ENCODE measurements around the gene KREMEN1. TPM values are rescaled to one million over a fixed set of nuclear protein-coding genes. Genes with fewer than 3 reads are reported as not detected.

Gene KREMEN1
- polyA plus RNA-seq, 1 of the 3 experiments (the other 2 are of a cell fraction) = 10.0 TPM

GRCh38 chr22:29202212-29203192 is 129.7 kb downstream of the KREMEN1 start:
- Histone ChIP-seq H3K9ac (no peak overlapping the region), H3F3A (replicated peaks; ENCODE audit: insufficient read depth) (peaks cover 4% of the 10 kb centered on the region), H3K9me2 (no peaks in the 10 kb centered on the region), H2AFZ (ENCODE audit: low read depth) (no peak overlapping the region), H3K9me3 (no peaks in the 10 kb centered on the region), H4K20me1 (ENCODE audit: insufficient read depth) (no peaks in the 10 kb centered on the region), H3K36me3 (replicated peaks in 1 of 2; ENCODE audit: control insufficient read depth in 1 of 2, insufficient read depth in 2 of 2, low read length in 1 of 2) (no peaks in the 10 kb centered on the region), H3K4me1 (ENCODE audit: control insufficient read depth in 1 of 2, insufficient read depth in 2 of 2, low read depth in 1 of 2, low read length in 1 of 2) (peaks cover 0 to 7% of the 10 kb centered on the region in 2 experiments; a peak in 1 of 4 replicates), H3K79me2 (ENCODE audit: insufficient read depth) (no peaks in the 10 kb centered on the region), H3K4me3 (ENCODE audit: low read depth in 2 of 2, low read length in 1 of 2) (no peak overlapping the region), H3K27ac (ENCODE audit: low read depth in 2 of 2, low read length in 1 of 2) (no peak overlapping the region), H3K4me2 (no peak overlapping the region), H3K27me3 (ENCODE audit: insufficient read depth) (no peaks in the 10 kb centered on the region; the same call in 1 of the 2 replicates)
- TF ChIP-seq PBX3 (IDR thresholded peaks at IDR 0.05) (peak; percentile 16; the same call in 1 of the 2 replicates), FOSL2 (IDR thresholded peaks at IDR 0.05; ENCODE audit: borderline replicate concordance, low read depth) (no peak), RAD21 (IDR thresholded peaks at IDR 0.05; ENCODE audit: low read length) (peak; percentile 32; the same call in 1 of the 2 replicates)
- WGBS (ENCODE audit: low lambda C conversion rate) = 88% methylated on average over 19 of the region's 24 CpGs
- peak; percentile 41 for DNase-seq
- CTCF ChIA-PET = interaction anchor here (0.8 to 5.5 kb wide), 9 partner anchors 10 to 347 kb away, joined by 3 to 49 read pairs (median 5); no protein-coding TSS in a partner anchor
- POLR2A ChIA-PET = interaction anchor here (0.7 to 0.9 kb wide), 2 partner anchors 38 to 101 kb away, joined by 3 to 5 read pairs; no protein-coding TSS in a partner anchor

- peaks cover 0 to 7% of the 10 kb centered on the region in 2 experiments; a peak in 1 of 4 replicates for H3K4me1 ChIP-seq (ENCODE audit: control insufficient read depth in 1 of 2, insufficient read depth in 2 of 2, low read depth in 1 of 2, low read length in 1 of 2)
- 88% methylated on average over 9 of the region's 9 CpGs for WGBS (ENCODE audit: low lambda C conversion rate)
- H3K4me3 ChIP-seq (ENCODE audit: low read depth in 2 of 2, low read length in 1 of 2) = no peak overlapping the region
- H3K9me2 ChIP-seq = no peaks in the 10 kb centered on the region
- no peak overlapping the region for H2AFZ ChIP-seq (ENCODE audit: low read depth)
- H3K4me2 ChIP-seq = no peak overlapping the region
- no peak overlapping the region for H3K27ac ChIP-seq (ENCODE audit: low read depth in 2 of 2, low read length in 1 of 2)
- no peak overlapping the region for H3K9ac ChIP-seq
- H3F3A ChIP-seq (replicated peaks; ENCODE audit: insufficient read depth) = no peaks in the 10 kb centered on the region
- H4K20me1 ChIP-seq (ENCODE audit: insufficient read depth) = no peaks in the 10 kb centered on the region
- POLR2A ChIA-PET = interaction anchor here (0.6 to 0.7 kb wide), 2 partner anchors 37 to 431 kb away, joined by 4 to 5 read pairs; partner anchors contain the start of gene CCDC117
- H3K9me3 ChIP-seq = no peaks in the 10 kb centered on the region
- H3K79me2 ChIP-seq (ENCODE audit: insufficient read depth) = no peaks in the 10 kb centered on the region
- CTCF ChIA-PET = interaction anchor here (1.0 to 5.5 kb wide), 7 partner anchors 11 to 54 kb away, joined by 3 to 49 read pairs (median 4); no protein-coding TSS in a partner anchor
- DNase-seq = no peak
- no peaks in the 10 kb centered on the region for H3K36me3 ChIP-seq (replicated peaks in 1 of 2; ENCODE audit: control insufficient read depth in 1 of 2, insufficient read depth in 2 of 2, low read length in 1 of 2)
- H3K27me3 ChIP-seq (ENCODE audit: insufficient read depth) = no peaks in the 10 kb centered on the region; the same call in 1 of the 2 replicates
- TF ChIP-seq FOXJ3 (CRISPR knock-in tag; IDR thresholded peaks at IDR 0.05) = no peak
- no peak for TF ChIP-seq POLR2AphosphoS5 (IDR thresholded peaks at IDR 0.05; ENCODE audit: low read depth, low read length)
- TF ChIP-seq FOSL2 (IDR thresholded peaks at IDR 0.05; ENCODE audit: borderline replicate concordance, low read depth) = no peak
- TF ChIP-seq ELF1 (IDR thresholded peaks at IDR 0.05) = no peak
- no peak for TF ChIP-seq PBX3 (IDR thresholded peaks at IDR 0.05)
- no peak for TF ChIP-seq RCOR1 (IDR thresholded peaks at IDR 0.05; ENCODE audit: low read length)
- TF ChIP-seq GABPA (IDR thresholded peaks at IDR 0.05; ENCODE audit: low read depth) = no peak
- TF ChIP-seq YY1 (IDR thresholded peaks at IDR 0.05; ENCODE audit: low read depth) = no peak
- no peak for TF ChIP-seq EZH2phosphoT487 (IDR thresholded peaks at IDR 0.05; ENCODE audit: borderline replicate concordance, low read depth)
- TF ChIP-seq GATA2 (CRISPR knock-in tag; IDR thresholded peaks at IDR 0.05) = no peak
- TF ChIP-seq MAX (IDR thresholded peaks at IDR 0.05; ENCODE audit: low read depth) = no peak
- no peak for TF ChIP-seq IRF3 (IDR thresholded peaks at IDR 0.05; ENCODE audit: low read depth, low read length)
- no peak for TF ChIP-seq TAF1 (IDR thresholded peaks at IDR 0.05; ENCODE audit: borderline replicate concordance, low read depth, low read length)
- TF ChIP-seq MEF2A (IDR thresholded peaks at IDR 0.05; ENCODE audit: borderline replicate concordance, low read depth) = no peak
- no peak for TF ChIP-seq FOXM1 (IDR thresholded peaks at IDR 0.05; ENCODE audit: low read depth)
- no peak for TF ChIP-seq NRF1 (IDR thresholded peaks at IDR 0.05; ENCODE audit: low read depth, low read length)
- no peak for TF ChIP-seq USF1 (IDR thresholded peaks at IDR 0.05; ENCODE audit: borderline replicate concordance, low read depth)
Observed at GRCh38 chr22:29203488-29204454, 130.9 kb downstream of the KREMEN1 start.
